Smooth muscle cell (in vitro differentiated cells): Measurements from ENCODE around the gene TMEM235. TPM values are rescaled to one million over a fixed set of nuclear protein-coding genes. Genes with fewer than 3 reads are reported as not detected.

Source experiments
- DNase-seq: peaks from one replicate; lab custom pipeline; 2025; ENCODE audit not compliant: unreplicated experiment; lab: John Stamatoyannopoulos, UW
- H2AFZ ChIP-seq: fragments of 200-600 bp; sonication (generic); 2 replicates; pipeline ENCODE4 v1.6.0; 2016; ENCODE audit warnings: antibody characterized with exemption, low read depth, mild to moderate bottlenecking
- H3F3A ChIP-seq: fragments of 200-600 bp; sonication (generic); 2 replicates; pipeline ENCODE4 v1.6.0; 2017; ENCODE audit warnings: antibody characterized with exemption, low read depth
- H3K27ac ChIP-seq: fragments of 200-600 bp; sonication (generic); 2 replicates; pipeline ENCODE4 v1.5.1; 2016; ENCODE audit warnings: low read depth, mild to moderate bottlenecking
- H3K27me3 ChIP-seq: fragments of 200-600 bp; sonication (generic); 2 replicates; pipeline ENCODE4 v1.6.1; 2016; ENCODE audit warnings: low read depth, mild to moderate bottlenecking
- H3K36me3 ChIP-seq: fragments of 200-600 bp; sonication (generic); 2 replicates; pipeline ENCODE4 v1.5.1; 2016; ENCODE audit warnings: low read depth
- H3K4me1 ChIP-seq: fragments of 200-600 bp; sonication (generic); 2 replicates; pipeline ENCODE4 v1.5.1; 2016; ENCODE audit warnings: low read depth
- H3K4me2 ChIP-seq: fragments of 200-600 bp; sonication (generic); 2 replicates; pipeline ENCODE4 v1.6.0; 2016; ENCODE audit warnings: mild to moderate bottlenecking
- H3K4me3 ChIP-seq: fragments of 200-600 bp; sonication (generic); 2 replicates; pipeline ENCODE4 v1.5.1; 2016; ENCODE audit warnings: mild to moderate bottlenecking
- H3K79me2 ChIP-seq: fragments of 200-600 bp; sonication (generic); 2 replicates; pipeline ENCODE4 v1.6.0; 2016; ENCODE audit warnings: low read depth, mild to moderate bottlenecking
- H3K9ac ChIP-seq: fragments of 200-600 bp; sonication (generic); 2 replicates; pipeline ENCODE4 v1.6.0; 2016; ENCODE audit warnings: low read depth
- H3K9me3 ChIP-seq: fragments of 200-600 bp; sonication (generic); replicated peaks from 2 replicates; pipeline ENCODE4 v1.5.1; 2016; ENCODE audit warnings: low read depth
- H4K20me1 ChIP-seq: fragments of 200-600 bp; sonication (generic); 2 replicates; pipeline ENCODE4 v1.6.0; 2016; ENCODE audit warnings: low read depth
- CTCF ChIP-seq: fragments of 200-600 bp; sonication (generic); IDR thresholded peaks from 2 replicates; pipeline ENCODE4 v1.5.1; 2017; ENCODE audit warnings: borderline replicate concordance, mild to moderate bottlenecking, antibody characterized with exemption; ENCODE audit not compliant: insufficient read depth, poor library complexity, severe bottlenecking
- WGBS: methylation state at CpG from one replicate; pipeline ENCODE4 v1.1.7; 2016; ENCODE audit warnings: low lambda C conversion rate; 5-methylcytosine and 5-hydroxymethylcytosine counted together
- polyA plus RNA-seq: library from polyadenylated mRNA; unstranded; fragments of >200 nt; fragmentation: Nextera tagmentation; extraction: Ambion mirVana; gene quantifications from 2 replicates; pipeline ENCODE4 v1.2.1, GENCODE V29; 2016
- total RNA-seq: library from RNA; depleted of rRNA; stranded (reverse); fragments of >200 nt; gene quantifications from 2 replicates; pipeline ENCODE4 v1.2.3, GENCODE V29; 2014

Gene TMEM235
- total and polyA plus RNA-seq, 2 experiments from 2014 or later: not detected

GRCh38 chr17:78208486-78208885, 22.9 kb upstream of the TMEM235 start:
- Histone ChIP-seq H3K4me2 (no peak overlapping the region), H3K36me3 (no peaks in the 10 kb centered on the region)
- 91% methylated on average over 3 of the region's 3 CpGs for WGBS

GRCh38 chr17:78210111-78210510, 21.3 kb upstream of the TMEM235 start:
- H3K4me1 ChIP-seq: no peaks in the 10 kb centered on the region
- H3K27me3 ChIP-seq: no peaks in the 10 kb centered on the region
- no peaks in the 10 kb centered on the region for H3K36me3 ChIP-seq
- DNase-seq: no peak
- no peaks in the 10 kb centered on the region for H3K9me3 ChIP-seq
- H4K20me1 ChIP-seq: no peaks in the 10 kb centered on the region
- no peaks in the 10 kb centered on the region for H3F3A ChIP-seq
- peaks cover 10% of the 10 kb centered on the region for H3K79me2 ChIP-seq
- TF ChIP-seq CTCF: no peak
- H3K27ac ChIP-seq: no peak overlapping the region
- 91% methylated on average over 10 of the region's 10 CpGs for WGBS
- H3K4me3 ChIP-seq: no peak overlapping the region
- H2AFZ ChIP-seq: no peak overlapping the region
- H3K9ac ChIP-seq: no peak overlapping the region
- H3K4me2 ChIP-seq: no peak overlapping the region

More at GRCh38 chr17:78208486-78208885, 22.9 kb upstream of the TMEM235 start:
- no peaks in the 10 kb centered on the region for H3F3A ChIP-seq
- H3K27ac ChIP-seq: no peak overlapping the region
- no peak for DNase-seq
- no peaks in the 10 kb centered on the region for H3K27me3 ChIP-seq
- no peak overlapping the region for H3K4me3 ChIP-seq
- no peaks in the 10 kb centered on the region for H3K4me1 ChIP-seq
- no peak for TF ChIP-seq CTCF
- H3K9ac ChIP-seq: no peak overlapping the region
- no peaks in the 10 kb centered on the region for H4K20me1 ChIP-seq
- no peaks in the 10 kb centered on the region for H3K79me2 ChIP-seq
- H2AFZ ChIP-seq: no peak overlapping the region
- H3K9me3 ChIP-seq: no peaks in the 10 kb centered on the region

- Histone ChIP-seq H3K4me3 (no peak overlapping the region), H3K36me3 (no peaks in the 10 kb centered on the region), H3K27ac (no peak overlapping the region), H2AFZ (no peak overlapping the region), H4K20me1 (no peaks in the 10 kb centered on the region), H3K79me2 (peaks cover 18% of the 10 kb centered on the region), H3K9ac (no peak overlapping the region), H3K4me2 (no peak overlapping the region), H3K9me3 (no peaks in the 10 kb centered on the region), H3K4me1 (peaks cover 7% of the 10 kb centered on the region), H3F3A (no peaks in the 10 kb centered on the region), H3K27me3 (no peaks in the 10 kb centered on the region)
- DNase-seq: no peak
- WGBS: 86% methylated on average over 11 of the region's 11 CpGs
- TF ChIP-seq CTCF: no peak
These were observed 20.4 kb upstream of the TMEM235 start for GRCh38 chr17:78211032-78211431.

GRCh38 chr17:78214016-78214705, 17.3 kb upstream of the TMEM235 start, which contains the start of gene BIRC5:
Gene BIRC5, plus strand, starts transcription at chr17:78214253. Its CDS starts 64 bp downstream, at chr17:78214317.
- Histone ChIP-seq H3K9ac (peak within 1 kb of the TSS; percentile 66), H3K4me1 (peaks cover 7% of the 10 kb centered on the region), H3K27ac (no peak within 1 kb of the TSS), H3K27me3 (no peaks in the 10 kb centered on the region), H2AFZ (peak within 1 kb of the TSS; percentile 88), H3K36me3 (no peaks in the 10 kb centered on the region), H3F3A (no peaks in the 10 kb centered on the region), H4K20me1 (no peaks in the 10 kb centered on the region), H3K4me3 (peak within 1 kb of the TSS; percentile 82), H3K4me2 (peak within 1 kb of the TSS; percentile 96), H3K79me2 (peaks cover 25% of the 10 kb centered on the region), H3K9me3 (no peaks in the 10 kb centered on the region)
- TF ChIP-seq CTCF: no peak
- peak; percentile 32 for DNase-seq
- 2% methylated on average over 56 of the region's 60 CpGs for WGBS
